HG03565 (cell line): ENCODE data around the gene NPFF.
"Not testable (repeated sequence)": the region's sequence is repeated elsewhere in the genome, so short reads cannot be mapped to it uniquely, and the experiment has no call there.

Source experiments
- ATAC-seq: cut with Tn5 transposase; IDR thresholded peaks from one replicate; pipeline ENCODE4 v1.9.1; 2021; ENCODE audit warnings: mild to moderate bottlenecking, moderate library complexity; ENCODE audit not compliant: unreplicated experiment

Gene NPFF

DNA sequence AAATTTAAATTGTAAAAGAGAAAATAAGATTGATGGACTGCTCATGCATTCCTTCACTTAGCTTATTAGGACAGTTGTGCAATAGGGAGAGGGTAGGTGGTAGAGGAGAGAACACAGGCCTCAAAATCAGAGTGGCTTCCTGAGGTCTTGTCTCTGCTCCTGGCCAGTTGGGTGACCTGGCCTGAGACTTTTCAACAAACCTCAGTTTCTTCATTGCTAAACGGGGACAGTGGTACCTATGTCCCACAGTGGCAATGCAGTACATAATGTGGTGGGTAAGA lies 10.6 kb downstream of the NPFF start:
- ATAC-seq, result no peak

DNA sequence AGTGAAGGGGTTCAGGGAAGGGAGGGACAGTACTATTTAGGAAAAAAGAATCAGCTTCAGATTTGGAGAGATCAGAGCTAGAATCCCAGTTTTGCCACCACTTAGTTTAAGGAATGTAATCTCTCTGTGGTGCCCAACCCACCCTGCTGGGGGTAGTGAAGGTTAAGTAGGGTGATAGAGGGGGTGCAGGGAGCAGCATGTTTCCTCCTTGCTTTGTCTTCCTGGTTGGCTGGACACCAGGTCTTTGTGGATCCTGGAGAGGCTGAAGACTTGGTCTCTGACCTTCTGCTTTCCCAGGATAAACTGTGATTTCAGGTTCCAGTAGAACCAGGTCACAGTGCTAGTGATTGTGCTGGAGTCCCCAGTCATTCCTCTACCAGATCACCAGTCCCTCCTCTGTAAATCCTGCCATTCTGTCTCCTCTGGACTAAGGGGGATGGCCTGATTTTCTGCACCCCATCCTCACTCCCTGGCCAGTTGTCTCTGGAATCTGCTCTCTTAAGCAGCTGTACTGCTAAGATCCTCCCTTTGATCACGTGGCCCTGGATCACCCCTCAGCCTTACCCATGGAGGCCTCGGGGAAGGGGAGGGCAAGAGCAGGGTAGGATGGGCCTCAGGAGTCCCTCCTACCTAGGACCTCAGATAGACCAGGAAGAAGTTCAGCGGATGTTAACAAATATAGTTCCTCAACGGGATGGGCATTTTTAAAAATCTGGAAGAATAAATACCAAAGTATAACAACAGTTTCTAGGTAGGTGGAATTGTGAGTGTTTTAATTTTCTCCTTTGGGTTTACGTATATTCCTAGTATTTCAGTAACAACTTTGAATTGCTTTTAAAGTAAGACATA lies 11.2 kb downstream of the NPFF start:
- no peak for ATAC-seq

DNA sequence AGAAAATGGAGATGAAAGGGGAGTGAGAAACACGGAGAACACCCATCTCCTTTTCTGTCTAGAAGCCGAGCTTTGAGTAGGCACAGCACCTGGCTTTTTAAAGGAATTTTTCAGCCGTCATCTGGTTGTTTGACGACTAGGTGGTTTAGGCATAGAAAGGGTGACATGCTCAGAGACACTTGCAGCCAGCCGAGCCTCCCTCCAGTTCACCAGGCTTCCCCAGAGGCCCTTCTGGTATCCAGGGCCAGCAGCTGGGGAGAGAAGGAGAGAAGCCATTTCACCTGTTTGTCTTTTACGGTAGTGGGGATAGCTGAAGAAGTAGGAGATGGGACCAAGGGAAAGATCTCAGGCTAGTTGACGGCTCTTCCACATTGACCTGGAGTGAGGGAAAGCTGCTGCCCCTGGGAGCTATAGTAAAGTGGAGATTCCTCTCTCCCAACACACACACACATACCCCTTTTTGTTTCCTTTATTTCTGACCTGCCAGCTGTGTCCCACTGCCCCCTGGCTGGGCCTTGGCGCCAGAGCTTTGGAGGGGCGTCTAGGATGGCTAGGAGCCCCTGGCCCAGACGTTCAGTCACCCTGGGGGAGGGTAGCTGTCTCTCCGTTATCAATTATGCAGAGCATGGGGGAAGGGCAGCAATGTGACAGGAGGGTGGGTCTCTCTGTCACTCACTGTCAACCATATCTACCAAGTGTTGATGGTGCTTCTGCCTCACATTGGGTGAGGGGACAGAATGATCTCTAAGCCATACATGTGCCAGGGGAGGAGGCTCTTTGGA lies 13.5 kb downstream of the NPFF start:
- ATAC-seq, result no peak

DNA sequence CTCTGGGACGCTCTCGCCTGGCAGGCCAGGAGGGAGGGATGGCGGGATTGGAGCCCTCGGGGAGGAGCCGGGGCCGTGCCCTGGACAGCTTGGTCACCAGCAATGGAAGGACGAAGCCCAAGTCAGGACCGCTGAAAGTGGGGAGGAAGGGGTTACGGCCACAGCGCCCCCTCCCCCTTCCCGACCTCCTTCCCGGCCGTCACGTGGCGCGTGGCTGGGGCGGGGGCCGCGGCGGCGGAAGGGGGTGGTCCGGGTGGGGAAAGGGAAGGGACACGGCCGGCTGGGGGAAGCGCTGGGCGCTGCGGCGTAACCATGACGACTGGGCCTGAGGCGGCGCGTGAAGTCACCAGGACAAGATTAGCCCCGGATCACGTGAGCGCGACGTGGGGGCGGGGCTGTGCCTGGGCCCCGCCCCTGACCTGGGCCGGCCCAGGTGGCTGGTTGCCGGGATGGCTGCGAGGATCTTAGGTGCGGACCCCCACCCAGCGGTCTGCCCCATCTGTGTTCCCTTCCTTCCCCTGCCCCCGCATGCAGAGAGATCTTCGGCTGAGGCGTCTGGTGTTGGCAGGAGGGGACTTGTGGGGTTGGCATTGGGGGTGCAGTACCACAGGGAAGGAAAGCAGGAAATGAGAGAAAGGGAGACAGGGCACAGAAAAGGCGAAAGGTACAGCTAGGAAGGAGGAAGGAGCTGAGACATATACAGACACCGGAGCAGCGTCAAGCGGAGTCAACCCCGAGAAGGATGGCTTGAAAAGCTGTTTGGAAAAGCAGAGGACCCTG lies 14.3 kb downstream of the NPFF start:
- peak; percentile 81 for ATAC-seq

DNA sequence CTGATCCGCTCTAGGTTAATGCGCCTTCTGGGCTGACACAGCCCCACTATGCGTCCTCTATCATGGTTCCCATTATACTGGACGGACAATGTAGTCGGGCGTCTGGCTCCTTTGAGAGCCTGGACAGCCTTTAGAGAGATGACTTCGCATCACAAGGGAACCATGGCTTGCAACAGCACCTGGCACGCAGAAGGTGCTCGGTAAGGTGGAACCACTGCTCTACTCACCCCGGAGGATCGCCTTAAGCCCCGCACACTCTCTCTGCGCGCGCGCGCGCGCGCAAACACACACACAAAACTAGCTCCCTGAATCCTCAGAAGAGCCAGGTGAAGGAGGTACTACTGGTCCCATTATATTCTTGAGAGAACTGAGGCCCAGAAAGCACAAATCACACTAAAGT lies 15.1 kb downstream of the NPFF start:
- no peak for ATAC-seq

DNA sequence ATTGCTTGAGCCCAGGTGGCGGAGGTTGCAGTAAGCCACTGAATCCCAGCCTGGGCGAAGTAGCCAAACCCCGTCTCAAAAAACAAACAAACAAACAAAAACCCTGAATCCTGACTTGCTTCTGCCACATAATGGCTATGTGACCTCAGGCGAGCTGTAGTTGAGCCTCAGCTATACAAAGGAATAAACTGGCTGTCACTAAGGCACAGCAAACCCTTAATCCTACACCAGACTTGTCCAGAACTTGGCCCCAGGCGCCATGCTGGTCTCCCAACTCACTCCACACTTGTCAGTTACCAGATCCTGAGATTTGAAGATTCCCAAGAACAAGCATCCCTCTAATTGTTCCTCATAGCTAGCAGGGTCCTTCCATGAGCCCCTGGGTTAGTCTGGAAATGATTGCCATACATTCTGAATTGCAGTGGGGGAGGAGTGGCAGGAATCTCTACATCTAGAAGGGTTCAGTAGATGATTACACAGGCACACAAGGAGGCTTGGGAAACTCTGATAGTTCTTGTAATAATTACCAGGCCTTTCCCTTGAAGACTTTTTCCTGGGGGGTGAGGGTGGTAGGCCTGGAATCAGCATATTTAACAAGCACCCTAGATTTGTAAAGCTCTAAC lies 17.9 kb downstream of the NPFF start:
- ATAC-seq, result no peak

DNA sequence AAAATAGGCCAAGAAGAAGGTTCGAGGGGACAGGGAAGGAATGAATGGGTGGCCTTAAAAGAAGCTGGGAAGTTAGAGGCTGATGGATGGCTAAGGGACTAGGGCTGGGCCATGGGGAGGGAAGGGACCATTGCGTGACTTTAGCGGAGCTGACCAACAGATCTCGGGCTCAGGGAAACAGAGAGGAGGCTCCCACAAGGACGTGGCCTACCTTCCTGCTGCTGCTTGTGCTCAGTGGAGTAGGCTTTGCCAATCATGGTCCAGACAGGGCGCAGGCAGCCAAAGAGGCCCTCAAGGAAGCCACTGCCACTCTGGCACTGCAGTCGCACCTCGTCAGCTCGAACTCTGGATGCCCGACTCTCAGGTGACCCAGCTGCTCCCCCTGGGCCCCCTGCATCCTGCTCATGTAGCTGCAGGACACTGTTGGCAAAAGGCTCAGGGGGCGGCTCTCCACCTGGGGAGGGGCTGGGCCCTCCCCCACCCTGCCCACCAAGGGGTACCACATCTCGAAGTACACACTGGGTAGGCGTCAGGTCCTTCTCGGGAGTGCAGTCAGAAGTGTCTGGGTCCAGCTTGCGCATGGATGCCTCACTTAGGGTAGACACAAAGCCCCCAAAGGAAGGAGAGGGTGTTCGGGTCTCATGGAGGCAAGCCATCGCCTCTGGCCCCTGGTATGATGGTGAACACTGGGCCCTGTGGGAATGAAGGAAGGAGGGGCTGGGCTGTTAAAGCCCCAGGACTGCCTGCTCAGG lies 20.4 kb downstream of the NPFF start:
- no peak for ATAC-seq

DNA sequence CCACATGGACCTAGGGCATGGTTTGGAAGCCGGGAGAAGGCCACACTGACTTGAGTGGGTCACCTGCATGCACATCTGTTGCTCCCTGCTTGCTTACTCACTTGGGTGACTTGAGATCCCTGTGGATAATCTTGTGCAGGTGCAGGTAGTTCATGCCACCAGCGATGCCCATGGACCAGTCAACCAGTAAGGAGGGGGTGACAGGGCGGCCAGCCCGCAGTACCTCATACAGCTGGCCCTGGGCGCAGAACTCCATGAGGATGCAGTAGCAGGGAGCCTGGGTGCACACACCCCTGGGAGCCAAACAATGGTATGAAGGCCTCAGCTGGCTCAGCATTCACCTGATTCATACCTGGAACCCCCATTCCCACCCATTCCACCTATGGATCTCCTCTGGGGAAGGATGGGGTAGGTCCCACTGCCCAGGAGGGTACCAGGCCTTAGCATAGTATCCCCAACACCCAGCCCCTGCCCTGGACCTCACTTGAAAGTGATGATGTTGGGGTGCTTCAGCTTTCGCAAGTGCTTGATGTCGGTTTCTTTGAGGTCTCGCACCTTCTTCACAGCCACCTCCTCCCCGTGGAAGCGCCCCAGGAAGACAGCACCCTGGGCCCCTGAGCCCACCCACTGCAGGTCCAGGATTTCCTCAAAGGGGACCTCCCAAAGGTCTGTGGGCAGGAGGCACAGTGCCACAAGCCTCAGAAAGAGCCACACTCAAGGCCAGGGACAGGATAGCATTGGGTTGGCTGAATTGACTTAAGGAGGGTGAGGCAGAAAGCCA lies 21.1 kb downstream of the NPFF start:
- no peak for ATAC-seq

DNA sequence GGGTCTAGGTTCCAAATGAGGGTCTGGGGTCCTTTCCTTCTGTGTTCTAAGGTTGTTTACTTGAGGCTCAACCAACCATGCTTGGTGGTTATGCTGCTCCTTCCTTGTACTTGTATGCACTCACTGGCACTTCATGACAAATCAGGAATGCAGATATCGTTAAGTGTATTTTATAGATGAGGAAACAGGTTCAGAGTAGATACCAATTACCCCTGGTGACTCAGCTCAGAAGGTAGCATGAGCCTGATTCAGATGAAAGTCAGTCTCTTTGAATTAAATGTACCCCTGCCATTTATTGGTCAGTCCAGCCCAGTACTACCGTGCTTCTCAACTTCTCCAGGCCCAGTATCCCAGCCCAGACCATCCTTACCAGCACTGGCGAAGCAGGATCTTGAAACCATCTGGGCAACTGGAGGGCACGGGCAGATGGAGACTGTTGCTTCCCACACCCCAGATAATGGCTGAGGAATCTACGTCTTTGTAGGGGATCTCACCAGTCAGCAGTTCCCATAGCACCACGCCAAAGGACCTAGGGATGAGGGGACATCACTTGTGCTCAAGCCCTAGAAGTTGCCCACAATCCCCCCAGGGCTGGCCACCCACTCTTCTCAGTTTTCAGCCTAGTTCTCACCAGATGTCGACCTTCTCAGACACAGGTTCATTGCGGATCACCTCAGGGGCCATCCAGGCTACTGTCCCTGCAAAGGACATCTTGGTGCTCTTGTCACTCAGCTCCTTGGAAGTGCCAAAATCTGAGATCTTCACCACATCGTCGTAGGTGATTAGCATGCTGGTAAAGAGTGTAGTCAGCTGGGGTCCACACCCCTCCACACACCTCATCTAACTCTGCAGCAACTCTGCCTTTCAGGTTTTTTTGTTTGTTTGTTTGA lies 22.4 kb downstream of the NPFF start:
- no peak for ATAC-seq

DNA sequence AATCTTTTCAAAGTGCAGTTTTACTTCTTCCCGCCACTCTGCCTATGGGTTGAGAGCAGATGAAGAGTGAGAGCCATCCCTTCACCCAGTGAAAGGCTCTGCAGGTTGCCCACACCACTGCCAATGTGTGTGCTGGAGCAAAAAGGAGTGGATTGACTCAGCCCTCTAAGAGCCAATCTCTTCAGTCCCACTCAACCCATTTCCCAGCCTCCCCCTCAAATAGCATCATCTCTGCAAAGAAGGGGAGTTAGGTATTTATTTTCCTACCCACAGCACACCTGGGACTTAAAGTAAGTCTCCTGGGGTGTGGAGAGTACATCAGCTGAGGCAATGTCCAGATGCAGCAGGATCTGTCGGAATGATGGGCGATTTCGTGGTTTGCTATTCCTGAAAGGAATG lies 23.3 kb downstream of the NPFF start:
- ATAC-seq, result no peak

DNA sequence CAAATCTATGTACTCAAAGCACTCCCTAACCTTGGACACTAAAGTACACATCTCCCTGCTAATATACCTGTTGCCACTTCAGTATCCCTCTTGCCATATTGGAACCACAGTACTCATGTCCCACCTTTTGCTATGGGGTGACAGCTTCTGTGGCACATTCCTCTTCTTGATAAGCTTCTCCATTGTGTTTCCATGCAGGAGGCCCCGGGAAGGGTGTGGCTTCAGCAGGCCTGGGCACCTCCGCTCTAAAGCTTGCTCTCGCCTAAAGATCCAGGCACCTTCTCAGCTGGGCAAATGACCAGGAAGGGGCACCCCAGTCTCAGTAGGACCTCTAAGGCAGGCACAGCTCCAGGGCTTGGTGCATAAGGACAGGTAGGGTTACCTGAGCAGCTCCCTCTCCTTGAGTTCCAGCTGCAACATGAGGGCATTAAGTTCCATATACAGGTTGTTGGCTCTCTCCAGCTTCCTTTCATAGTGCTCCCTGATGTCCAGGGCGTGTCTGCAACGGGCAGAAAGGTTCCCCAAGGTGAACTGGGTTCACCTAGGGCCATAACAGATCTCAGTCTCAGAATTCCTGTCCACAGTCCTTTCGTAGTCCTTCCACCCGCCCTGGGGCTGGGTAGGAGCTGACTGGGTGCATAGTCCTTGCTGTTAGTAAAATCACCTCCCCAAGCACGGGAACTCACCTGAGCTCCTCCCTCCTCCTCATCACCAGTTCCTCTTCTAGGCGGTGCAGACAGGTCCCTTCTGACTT lies 23.9 kb downstream of the NPFF start:
- no peak for ATAC-seq

DNA sequence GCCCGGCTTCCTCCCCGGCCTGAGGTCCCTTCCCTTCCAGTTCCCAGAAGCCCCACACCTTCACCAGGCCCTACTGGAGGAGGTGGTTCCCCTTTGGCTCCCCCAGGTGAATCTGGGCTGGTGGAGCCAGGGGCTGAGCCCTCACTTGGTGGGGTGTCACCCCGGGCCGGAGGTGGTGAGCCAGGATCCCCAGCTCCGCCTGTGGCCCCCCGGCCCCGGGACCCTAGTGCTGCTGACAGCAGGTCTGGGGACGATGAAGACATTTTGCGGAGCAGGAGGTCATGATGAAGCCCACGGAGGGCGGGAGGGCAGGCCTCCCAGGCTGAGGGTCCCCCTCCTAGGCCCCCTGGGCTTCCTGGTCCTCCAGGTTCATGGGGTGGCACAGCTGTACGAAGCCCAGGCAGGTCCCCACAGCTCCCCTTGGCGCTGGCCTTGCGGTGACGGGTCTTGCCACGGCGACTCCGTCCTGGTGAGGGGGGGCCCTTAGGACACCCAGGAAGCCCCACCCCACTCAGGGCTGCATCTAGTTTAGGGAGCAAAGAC lies 24.6 kb downstream of the NPFF start:
- no peak for ATAC-seq

DNA sequence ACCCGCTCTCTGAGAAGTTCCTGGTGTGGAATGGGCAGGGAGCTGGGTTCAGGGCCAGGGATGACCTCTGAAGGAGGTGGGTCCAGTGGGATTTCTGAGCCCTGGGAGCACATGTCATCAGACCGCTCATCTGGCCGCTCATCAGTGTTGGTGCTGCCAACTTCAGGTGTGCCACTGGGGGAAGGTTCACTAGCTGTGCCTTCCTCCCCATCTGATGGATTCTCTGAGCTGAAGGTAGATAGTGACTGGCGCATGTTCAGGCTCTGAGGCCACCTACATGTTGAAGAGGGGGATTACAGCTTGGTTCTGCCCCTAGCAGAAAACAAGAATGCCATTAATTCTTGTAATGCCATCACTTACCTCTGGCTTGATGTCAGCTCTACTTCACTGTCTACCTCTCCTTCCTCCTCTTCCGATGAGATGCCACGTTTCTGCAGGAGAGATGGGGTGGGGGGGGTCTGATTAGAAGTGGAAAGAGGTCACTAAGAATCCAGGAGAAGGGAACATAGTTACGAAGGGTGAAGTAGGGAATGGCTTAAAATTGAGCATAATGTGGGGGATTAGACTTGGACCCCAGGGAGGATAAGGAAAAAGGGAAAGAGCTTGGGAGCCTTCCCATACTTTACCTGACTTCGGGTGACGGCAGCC lies 25.2 kb downstream of the NPFF start:
- ATAC-seq, result no peak

DNA sequence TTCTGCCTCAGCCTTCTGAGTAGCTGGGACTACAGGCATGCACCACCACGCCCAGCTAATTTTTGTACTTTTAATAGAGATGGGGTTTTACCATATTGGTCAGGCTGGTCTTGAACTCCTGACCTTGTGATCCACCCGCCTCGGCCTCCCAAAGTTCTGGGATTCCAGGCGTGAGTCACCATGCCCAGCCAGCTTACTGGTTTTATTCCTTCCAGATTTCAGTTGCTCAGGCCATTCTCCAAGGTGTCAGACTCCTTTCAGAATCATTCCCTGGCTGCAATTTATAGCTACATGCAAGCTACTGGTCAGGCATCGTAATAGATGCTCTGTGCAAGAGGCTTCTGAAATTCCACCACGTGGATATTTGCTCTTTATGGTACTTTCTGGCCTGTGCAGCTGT lies 25.8 kb downstream of the NPFF start:
- not testable (repeated sequence) for ATAC-seq

DNA sequence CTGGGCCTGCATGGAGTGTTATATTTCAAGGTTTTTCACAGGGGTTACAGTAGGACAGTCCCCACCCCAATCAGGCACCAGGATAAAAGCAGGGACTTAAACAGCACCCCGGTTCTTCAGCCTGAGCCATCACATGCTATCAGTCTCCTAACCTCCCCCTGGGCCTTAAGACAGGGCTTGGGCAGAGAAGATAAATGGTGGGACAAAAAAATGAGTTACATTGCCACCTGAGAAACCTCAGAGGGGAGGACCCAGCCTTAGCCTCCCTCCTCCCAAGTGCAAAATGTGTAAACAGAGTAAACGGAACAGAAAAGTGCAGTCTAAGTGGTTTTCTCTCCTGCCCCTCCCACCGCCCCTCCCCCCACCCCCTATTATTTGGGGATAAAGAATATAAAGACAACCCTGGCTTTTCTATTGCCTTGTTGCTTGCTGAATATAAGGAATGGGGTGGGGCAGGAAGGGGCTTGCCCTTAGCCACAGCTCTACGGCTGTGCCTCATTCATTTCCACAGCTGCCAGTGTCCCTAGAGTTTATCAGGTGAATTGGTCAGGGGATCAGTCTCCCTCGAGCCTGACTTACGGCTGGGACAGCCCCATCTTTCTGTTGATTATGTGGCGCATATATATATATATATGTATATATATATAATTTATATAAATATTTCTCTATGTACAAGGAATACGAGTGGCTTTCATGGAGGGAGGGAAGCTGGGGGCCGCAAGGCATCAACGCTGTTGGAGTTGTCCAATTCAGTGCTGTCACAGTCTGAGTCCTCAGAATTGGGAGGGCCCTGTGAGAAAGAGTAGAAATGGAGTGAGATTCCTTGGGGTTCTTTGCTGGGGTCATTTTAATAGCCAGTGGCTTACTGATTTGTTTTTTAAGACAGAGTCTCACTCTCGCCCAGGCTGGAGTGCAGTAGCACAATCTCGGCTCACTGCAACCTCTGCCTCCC lies 26.5 kb downstream of the NPFF start:
- no peak for ATAC-seq

DNA sequence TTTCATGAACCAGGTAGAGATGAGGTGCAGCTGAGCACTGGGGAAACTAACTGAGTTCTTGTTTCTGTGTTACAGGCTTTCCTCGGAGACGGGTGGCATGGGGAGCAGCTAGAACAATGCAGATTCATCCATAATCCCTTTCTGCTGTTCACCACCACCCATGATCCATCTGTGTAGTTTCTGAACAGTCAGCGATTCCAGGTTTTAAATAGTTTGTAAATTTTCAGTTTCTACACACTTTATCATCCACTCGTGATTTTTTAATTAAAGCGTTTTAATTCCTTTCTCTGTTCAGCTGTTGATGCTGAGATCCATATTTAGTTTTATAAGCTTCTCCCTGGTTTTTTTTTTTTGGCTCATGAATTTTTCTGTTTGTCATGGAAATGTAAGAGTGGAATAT lies 28.0 kb downstream of the NPFF start:
- ATAC-seq, result no peak
